Measurements from ENCODE around the gene COMT.

The COMT gene

DNA sequence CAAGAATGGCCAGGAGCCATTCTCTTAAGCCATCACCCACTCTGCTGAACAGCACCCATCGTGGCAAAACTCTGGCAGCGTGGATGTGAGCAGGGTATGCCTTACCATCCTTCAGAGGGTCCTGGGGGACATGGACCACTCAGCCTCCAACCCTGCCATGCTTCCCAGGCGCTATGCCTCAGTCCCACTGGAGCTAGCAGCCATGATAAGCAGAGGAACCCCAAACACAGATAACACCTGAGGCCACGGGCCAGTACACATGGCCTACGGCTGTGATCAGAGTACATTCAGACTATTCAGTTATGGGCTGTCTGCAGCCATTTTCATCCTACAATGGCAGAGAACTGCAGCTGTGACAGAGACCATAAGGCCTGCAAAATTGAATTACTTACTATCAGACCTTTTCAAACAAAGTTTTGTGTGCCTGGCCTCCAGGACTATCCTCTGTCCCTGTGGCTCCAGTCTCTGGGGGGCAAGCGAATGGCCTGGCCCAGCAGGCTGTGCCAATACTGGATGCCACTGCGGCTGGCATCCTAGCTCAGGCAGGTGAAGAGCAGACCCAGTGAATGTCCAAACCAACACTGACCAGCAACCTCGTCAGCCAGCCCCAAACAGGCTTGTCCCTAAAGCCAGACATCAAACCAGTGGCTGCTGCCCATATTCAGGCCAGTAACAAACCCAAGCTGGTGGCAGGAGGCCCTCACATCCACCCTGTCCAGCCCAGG lies 68.2 kb downstream of the COMT start:
- in situ Hi-C loops (cut with MboI; ENCODE audit: low sequenced_read_pairs) = no loop called here

DNA sequence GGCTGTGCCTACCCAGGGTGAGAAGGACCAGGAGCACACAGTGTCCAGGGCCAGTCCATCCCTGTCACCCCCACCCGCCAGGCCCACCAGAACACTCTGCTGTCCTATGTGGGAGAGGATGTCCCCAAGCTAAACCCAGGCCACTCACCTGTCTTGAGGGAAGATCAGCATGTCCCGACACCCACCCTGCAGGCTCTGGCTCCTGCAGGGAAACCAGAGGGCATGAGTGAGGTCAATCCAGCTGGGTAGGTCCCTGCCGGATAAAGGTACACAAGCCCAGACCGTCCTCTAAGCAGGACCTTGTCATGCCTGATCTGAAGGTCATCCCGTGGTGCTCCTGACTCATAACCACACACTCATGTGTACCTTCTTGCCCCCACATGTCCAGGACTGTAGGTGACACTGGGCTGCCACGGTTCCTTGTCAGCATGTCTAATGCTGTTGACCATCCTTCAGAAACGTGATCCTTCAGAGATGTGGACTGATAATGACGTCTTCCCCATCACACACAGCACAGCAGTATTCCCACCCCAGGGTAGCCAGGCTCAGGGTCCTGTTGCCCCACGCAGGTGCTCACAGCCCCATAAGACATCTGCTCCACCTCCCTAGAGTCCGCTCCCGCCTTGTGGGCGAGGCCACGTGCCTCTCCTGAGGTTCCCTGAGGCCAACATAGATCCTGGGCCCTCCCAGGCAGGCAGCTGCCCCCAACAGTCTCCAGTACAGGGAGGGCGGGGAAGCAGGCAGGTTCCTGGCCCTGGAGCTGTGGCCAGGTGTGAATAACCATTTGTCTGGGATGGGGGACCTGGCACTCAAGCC lies 68.9 kb downstream of the COMT start:
- in situ Hi-C loops (cut with MboI; ENCODE audit: low sequenced_read_pairs) = no loop called here

DNA sequence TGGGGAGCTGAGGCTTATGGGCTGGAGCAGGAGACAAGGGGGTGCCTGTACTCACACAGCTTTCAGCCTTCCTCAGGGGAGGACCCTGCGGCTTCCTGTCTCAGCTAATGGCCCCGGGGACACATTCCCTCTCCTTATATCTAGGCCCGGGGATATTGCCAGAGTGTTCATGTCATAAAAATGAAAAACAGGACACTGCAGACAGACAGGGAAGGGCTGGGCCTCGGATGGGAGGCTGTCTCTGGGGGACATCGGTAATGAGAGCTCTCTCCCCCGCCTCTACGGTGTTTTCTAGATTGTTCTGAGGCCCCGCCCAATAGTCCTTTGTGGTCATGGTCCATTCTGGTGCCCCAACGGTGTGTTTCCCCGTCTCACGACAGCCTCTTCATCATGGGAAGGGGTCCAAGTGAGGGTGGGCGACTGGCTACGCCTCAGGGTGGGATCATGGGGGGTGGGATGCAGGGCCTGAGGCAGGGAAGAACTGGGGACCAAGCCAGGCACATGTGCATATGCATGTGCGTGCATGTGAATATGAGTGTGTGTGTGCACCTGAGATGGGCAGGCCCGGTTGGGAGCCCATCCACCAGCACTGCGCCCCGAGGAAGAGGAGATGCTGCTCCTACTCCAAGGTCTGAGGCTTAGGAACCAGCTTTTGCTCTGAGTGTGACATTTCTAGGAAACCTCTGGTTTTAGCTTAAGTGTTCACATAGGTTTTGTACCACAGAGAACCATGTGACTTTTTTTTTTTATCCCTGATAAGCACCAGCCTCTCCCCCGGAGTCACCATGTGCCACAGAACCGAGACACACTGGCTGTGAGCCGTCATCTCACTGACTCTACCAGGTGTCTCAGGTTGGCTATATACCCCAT lies 69.8 kb downstream of the COMT start:
- in situ Hi-C loops (cut with MboI; ENCODE audit: low sequenced_read_pairs) = no loop called here

DNA sequence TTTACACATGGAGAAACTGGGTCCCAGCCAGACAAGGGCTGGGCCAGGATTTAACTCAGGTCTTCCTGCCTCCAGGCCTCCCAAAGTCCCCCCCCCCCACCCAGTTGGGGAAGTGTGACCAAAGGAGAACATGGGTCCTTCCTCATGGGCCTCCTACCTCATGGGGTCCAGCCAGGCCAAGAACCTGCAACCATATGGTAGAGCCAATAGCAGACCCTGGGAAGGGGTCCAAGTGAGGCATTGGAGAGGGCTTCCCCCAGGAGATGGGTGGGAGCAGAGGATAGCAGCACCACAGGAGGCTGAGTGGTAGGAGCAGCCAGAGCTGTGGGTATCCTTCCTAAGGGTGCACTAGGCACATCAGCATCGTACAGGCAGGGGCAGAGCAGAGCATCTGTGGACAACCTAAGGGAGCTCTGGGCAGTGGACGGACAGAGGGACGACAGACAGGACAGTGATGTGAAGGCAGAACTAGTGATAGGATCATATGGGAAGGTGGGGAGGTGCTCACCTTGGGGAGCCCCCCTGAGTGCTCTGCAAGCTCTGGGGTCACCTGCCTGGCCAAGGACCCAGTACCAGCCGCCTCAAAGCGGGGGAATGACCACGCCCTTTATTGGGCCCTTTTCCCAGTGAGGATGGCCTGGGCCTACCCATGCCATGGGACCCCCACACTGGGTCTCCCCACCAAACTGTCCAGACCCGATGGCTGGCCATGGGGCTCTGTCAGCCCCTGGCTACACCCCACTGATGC lies 70.6 kb downstream of the COMT start:
- in situ Hi-C loops (cut with MboI; ENCODE audit: low sequenced_read_pairs) = no loop called here

DNA sequence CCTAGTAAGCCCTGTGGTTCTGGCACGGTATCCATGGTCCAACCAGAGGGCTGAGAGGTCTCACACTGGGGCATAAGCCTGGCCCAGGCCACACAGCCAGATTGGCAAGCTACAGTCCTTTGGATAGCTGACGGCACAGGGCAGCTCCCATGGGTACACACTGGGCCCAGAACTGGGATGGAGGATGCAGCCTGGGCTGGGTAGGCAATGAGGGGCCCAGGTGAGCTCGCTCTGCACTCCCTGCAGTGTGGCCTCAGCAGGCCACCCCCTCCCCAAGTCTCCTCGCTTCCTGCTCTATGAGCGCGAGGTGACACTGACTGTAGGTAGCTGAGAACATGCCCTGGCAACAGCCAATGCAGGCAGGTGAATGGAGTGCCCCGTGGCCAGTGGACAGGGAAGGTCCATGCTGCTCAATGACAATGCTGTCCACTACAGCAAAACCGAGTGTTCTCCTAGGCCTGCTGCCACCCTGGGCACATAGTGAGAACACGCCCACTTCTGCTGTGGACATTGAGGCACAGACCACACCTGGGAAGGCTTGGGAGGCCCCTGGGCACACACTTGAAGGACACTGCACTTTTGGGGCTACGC lies 71.3 kb downstream of the COMT start:
- in situ Hi-C loops (cut with MboI; ENCODE audit: low sequenced_read_pairs) = no loop called here

DNA sequence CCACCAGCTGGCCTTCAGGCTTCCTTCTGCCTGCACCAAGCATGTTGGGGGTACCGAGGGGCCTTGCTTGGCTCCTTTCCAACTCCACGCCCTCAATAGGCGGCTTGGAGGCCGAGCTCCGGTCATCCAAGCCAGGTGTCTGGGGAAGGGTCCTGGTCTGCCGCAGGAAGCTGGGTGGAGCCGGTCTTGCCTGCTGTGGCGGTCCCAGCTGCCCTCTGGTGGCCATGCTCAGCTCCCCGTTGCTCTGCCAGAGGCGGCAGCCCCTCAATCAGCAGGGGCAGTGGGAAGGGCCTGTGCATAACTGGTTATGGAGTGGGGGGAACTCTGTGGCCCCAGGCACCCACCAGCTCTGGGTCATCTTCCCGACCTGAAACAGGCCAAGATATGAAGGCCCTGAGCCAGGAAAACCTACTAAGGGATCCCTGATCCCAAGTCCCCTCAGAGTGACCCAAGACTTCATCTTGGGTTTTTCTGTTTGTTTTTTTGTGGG lies 71.9 kb downstream of the COMT start:
- in situ Hi-C loops (cut with MboI; ENCODE audit: low sequenced_read_pairs) = no loop called here

DNA sequence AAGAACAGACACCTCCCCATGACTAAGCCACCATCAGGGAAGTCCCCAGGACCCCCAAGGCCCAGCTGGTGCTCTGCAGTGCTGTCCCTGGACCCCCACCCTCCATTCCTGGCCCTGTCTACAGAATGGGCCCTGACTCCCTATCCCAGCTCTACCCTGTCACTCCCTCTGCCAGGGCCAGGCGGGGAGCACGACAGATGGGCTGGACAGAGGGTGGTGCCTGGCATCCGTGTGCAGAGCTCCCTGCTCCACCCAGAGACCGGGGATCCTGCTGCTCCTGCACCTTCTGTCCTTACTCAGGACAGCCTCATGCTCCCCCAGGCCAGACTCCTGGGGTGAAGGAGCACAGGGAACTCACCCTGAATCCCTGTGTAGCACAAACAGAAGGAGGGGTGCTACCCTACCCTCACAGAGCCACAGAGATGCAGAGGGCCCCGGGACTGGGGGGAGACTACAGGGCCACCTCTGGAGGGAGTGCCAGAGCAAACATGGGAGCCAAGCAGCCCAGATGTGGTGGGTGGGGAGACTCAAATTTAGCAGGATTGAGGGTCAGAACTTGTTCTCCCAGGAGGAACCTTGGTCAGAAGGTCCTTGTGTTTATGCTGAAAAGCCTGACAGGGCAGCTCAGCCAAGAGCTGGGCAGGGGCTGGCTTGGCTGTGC lies 73.1 kb downstream of the COMT start:
- in situ Hi-C loops (cut with MboI; ENCODE audit: low sequenced_read_pairs) = no loop called here

DNA sequence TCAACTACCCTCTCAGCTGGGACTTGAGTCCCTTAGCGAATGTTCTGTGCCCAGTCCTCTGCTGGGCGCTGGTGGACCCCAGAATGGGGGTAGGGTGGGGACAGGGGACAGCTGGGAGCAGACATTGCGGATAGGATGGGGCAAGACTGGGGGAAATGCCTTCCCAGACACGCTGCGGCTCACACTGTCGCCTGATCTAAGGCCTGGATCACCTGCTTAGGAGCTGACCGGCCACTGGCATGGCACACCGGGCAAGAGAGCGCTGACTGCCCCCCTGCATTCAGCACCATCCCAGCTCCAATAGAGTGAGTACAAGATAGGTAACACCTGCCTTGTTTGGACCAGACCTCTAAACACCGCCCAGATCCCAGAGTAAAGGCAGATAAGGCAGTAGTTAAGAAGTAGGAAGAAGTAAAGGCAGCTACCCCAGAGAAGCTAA lies 73.6 kb downstream of the COMT start:
- in situ Hi-C loops (cut with MboI; ENCODE audit: low sequenced_read_pairs) = no loop called here

DNA sequence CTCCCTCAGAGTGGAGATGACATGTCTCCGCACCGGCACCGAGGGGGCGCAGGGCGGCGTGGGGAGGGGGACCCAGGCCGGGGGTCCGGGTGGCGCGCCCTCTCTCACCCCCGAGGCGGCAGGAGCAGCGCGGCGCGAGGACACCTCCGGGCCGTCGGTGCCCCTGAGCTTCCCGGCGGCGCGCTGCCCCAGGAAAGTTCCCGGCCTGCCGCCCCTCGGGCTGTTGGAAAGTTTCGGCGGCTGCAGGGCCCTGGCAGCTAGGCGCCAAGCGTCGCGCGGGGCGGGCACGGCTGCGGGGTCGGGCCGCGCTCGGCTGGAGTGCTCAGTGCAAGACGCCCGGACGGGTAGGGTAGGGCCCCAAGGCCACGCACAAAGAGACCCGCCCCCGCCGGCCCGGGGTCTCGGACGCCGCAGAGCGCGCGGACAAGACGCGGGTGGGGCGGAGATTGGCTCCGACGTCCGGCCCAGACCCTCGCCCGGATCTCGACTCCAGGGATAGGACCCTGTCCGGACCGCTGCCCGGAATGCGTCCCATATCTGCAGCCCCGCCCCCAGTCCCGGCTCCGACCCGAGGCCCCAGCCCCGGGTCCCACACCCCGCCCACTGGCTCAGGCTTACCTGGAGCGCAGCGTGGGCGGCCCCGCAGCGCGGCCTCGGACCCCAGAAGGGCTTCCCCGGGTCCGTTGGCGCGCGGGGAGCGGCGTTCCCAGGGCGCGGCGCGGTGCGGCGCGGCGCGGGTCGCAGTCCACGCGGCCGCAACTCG lies 74.6 kb downstream of the COMT start:
- in situ Hi-C loops (cut with MboI; ENCODE audit: low sequenced_read_pairs) = no loop called here

DNA sequence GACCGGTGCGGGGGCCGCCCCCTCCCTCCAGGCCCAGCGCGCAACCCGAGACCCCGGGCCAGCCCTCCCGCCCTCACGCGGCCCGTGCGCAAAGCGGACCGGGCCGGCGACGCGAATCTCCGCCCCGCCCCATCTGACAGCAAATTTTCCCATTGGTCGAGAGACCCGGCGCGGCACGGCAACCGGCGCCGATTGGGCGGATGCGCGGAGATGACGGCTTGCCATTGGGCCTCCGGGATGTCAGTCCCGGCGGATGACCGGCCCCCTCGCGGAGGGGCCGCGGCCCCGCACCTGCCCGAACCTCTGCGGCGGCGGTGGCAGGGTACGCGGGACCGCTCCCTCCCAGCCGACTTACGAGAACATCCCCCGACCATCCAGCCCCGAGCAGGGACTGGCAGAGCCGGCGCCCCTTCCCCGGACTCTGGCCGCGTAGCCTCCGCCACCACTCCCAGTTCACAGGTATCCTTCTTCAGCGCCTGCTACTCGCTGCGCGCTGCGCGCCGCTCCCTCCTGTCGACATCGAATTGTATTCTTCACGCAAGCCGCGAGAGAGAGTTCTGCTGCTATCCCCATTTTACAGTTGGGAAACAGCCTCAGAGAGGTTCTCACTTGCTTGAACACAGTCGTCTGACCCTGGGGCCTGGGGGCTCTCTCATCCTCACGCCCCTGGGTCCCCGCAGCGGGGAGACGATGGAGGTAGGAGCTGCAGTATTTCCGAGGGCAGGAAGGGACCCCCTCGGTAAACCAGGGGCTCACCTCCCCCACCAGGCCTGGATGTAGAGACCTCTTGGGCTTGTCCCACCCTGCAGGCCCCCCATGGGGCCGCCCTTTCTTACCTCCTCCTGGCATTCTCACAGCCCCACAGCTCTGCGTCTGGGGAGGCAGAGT lies 75.4 kb downstream of the COMT start, which contains the start of gene ARVCF:
Gene ARVCF (minus strand): TSS at position 90 of the 888 bp plus-strand sequence. CDS start 26,029 bp downstream, outside the sequence.
- in situ Hi-C loops (cut with MboI; ENCODE audit: low sequenced_read_pairs) = no loop called here

DNA sequence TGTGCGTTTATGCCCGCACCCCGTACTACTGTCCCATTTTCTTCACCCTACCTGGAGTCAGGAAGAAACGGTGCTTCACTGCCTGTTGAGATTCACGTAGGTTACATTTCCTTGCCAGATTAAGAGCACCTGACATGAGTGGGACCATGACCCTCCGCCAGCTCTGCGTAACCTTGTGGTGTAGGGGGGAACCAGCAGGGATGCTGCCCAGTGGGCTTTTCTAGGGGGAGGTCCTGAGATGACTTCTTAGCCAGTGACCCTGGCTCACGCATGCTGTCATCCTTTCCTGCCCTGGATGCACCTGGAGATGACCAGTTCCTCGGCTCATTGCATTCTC lies 76.0 kb downstream of the COMT start:
- in situ Hi-C loops (cut with MboI; ENCODE audit: low sequenced_read_pairs) = no loop called here

DNA sequence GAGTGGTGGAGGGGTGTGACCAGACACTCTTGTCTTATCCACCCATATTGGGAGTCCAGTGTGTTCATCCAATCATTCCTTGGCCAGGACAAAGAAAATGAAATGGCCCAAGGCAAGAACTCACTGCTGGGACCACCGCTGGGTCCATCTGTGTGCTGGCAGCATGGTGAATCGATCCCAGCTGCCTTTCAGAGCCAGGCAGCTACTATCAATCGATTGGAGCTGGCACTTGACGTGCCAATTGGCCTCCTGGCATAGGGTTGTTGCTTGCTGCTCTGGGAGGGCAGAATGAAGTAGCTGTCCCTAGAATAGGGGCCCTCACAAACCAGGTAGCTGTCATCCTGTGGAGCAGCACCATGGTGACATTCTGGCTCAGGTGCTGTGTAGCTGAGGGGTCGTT lies 76.4 kb downstream of the COMT start:
- in situ Hi-C loops (cut with MboI; ENCODE audit: low sequenced_read_pairs) = no loop called here
